T-cell (primary cell): Measurements from ENCODE around the gene DHX30. TPM values are rescaled to one million over a fixed set of nuclear protein-coding genes. Genes with fewer than 3 reads are reported as not detected.

Source experiments
- ATAC-seq, 4 experiments: fragments of 200-7000 bp in 3 of 4; fragments of 150-1000 bp in 1 of 4; cut with Tn5 transposase; replicated peaks in 1 of 4; 1 replicate in 3 of 4; 2 replicates in 1 of 4; pipeline ENCODE4 v1.10.0; 2021; ENCODE audit warnings: moderate library complexity in 3 of 4, mild to moderate bottlenecking in 2 of 4, moderate number of reproducible peaks in 1 of 4
- CTCF ChIA-PET, 2 donors: fragments of 300-600 bp; sonication (Branson Sonifier 250); formaldehyde crosslinking; loops; one replicate each; lab custom pipeline; 2022; ENCODE audit warnings: antibody characterized with exemption in 2 of 2; lab: Charles Lee
- POLR2A ChIA-PET, 2 donors: fragments of 300-600 bp; sonication (Branson Sonifier 250); formaldehyde crosslinking; loops; one replicate each; lab custom pipeline; 2022; ENCODE audit warnings: antibody characterized with exemption in 2 of 2; lab: Charles Lee
- DNase-seq, 35 experiments: peaks; one replicate each; pipeline versions ENCODE4 v3.0.0 to v3.0.0-alpha.2; 2013 to 2023
- H3K27ac ChIP-seq: one replicate; pipeline ENCODE4 v1.5.1; 2013; ENCODE audit warnings: low read length
- H3K27me3 ChIP-seq, 2 experiments: replicated peaks in 1 of 2; 1 replicate in 1 of 2; 2 replicates in 1 of 2; pipeline versions ENCODE4 v1.6.1 to v1.7.0; 2013; ENCODE audit warnings: low read length in 1 of 2, mixed read lengths in 1 of 2; ENCODE audit not compliant: control insufficient read depth in 2 of 2, insufficient read depth in 2 of 2; ENCODE audit errors: extremely low read depth in 1 of 2
- H3K36me3 ChIP-seq, 2 donors: 1 replicate in 1 of 2; 2 replicates in 1 of 2; pipeline versions ENCODE4 v1.6.1 to v1.7.0; 2013; ENCODE audit warnings: low read length in 1 of 2; ENCODE audit not compliant: control insufficient read depth in 2 of 2, insufficient read depth in 1 of 2; ENCODE audit errors: extremely low read depth in 1 of 2
- H3K4me1 ChIP-seq, 2 experiments: 1 replicate in 1 of 2; 2 replicates in 1 of 2; pipeline versions ENCODE4 v1.6.1 to v1.7.0; 2013; ENCODE audit warnings: low read length in 2 of 2, mixed read lengths in 1 of 2; ENCODE audit not compliant: insufficient read depth in 2 of 2, control insufficient read depth in 1 of 2; ENCODE audit errors: extremely low read depth in 1 of 2
- H3K4me3 ChIP-seq, 2 donors: 1 replicate in 1 of 2; 2 replicates in 1 of 2; pipeline versions ENCODE4 v1.5.1 to v1.7.0; 2013; ENCODE audit warnings: mild to moderate bottlenecking in 2 of 2, low read length in 1 of 2, moderate library complexity in 1 of 2; ENCODE audit not compliant: control insufficient read depth in 1 of 2; ENCODE audit errors: extremely low read depth in 1 of 2
- H3K9me3 ChIP-seq: 2 replicates; pipeline ENCODE4 v1.7.0; 2013
- H3K27ac Mint-ChIP-seq, 2 donors: one replicate each; pipeline ENCODE4 v1.8.0; 2020 to 2021; ENCODE audit warnings: mild to moderate bottlenecking in 2 of 2, mixed read lengths in 2 of 2
- H3K27me3 Mint-ChIP-seq, 2 donors: one replicate each; pipeline ENCODE4 v1.8.0; 2021 to 2022; ENCODE audit warnings: mixed read lengths in 2 of 2
- H3K36me3 Mint-ChIP-seq: one replicate; pipeline ENCODE4 v1.8.0; 2021; ENCODE audit warnings: mixed read lengths
- H3K4me1 Mint-ChIP-seq, 3 donors: one replicate each; pipeline ENCODE4 v1.8.0; 2020 to 2022; ENCODE audit warnings: mixed read lengths in 3 of 3, mild to moderate bottlenecking in 1 of 3
- H3K4me3 Mint-ChIP-seq, 3 donors: one replicate each; pipeline ENCODE4 v1.8.0; 2020 to 2022; ENCODE audit warnings: mild to moderate bottlenecking in 3 of 3, mixed read lengths in 3 of 3, moderate library complexity in 3 of 3
- H3K9me3 Mint-ChIP-seq, 3 donors: one replicate each; pipeline ENCODE4 v1.8.0; 2020 to 2022; ENCODE audit warnings: mixed read lengths in 3 of 3
- WGBS: methylation state at CpG from one replicate; pipeline ENCODE4 v1.1.5; 2013; ENCODE audit warnings: missing lambda C conversion rate; ENCODE audit not compliant: insufficient coverage; 5-methylcytosine and 5-hydroxymethylcytosine counted together
- total RNA-seq, 35 experiments: library from RNA in 6 of 35; stranded (reverse) in 6 of 35; fragments of 120-200 nt in 1 of 35; gene quantifications; one replicate each; pipeline versions ENCODE4 v1.2.1 to v1.2.4 and lab custom pipeline; 2013 to 2026

Gene DHX30
- total RNA-seq, 5 donors from 2014 or later (not counting 1 experiment from before 2014, with no cell fraction given), result 69.3 to 101 (median 97.5) TPM

DNA sequence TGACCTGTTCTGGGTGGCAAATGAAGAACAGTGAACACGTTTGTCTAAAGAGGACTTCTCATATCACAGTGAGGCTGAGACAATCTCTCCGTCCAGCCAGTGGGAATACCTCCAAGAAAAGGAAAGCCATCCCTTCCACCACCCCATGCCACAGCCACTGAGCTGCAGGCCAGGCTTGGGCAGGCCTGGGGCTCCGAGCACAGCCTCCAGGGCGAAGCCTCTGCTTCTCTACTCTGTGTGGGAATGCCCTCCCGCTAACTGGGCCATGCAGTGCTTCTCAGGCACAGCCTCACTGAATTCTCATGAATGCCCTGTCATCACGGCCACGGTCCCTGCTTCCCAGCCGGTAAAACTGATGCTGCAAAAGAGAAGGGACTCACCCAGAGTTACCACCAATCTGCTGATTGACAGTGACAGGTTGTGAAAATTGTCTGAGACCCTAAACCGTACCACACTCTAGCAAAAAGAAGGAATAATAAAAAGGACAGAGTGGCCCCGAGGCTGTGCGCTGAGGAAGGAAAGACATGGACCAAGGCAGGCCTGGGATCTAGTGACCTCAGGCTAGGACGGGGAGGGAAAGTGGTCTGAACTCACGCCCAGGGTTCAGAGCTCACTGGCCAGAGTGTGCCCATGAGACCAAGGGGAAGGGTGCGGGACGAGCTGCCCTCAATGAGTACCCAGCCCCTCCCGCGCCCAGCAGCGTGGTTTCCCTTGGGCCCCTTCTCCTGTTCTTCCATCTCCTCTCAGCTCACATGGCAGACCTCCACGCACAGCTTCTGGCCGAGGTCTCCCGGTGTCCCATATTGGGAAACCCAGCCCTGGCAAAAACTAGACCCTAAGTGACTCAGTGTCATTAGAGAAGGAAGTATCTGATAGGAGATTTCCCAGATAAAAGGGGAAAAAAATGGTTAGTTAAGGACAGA is 52.8 kb downstream of the DHX30 start:
- peaks cover 8 to 44% of the 10 kb centered on the region in 2 donors for H3K36me3 ChIP-seq
- no peak overlapping the region for H3K4me3 ChIP-seq
- Mint-ChIP-seq H3K27ac (no peak overlapping the region), H3K36me3 (peaks cover 13% of the 10 kb centered on the region), H3K4me1 (no peaks in the 10 kb centered on the region), H3K9me3 (no peaks in the 10 kb centered on the region), H3K4me3 (no peak overlapping the region), H3K27me3 (no peaks in the 10 kb centered on the region)
- no peak overlapping the region for H3K27ac ChIP-seq
- H3K4me1 ChIP-seq, result no peaks in the 10 kb centered on the region
- ChIA-PET POLR2A (no interaction called here), CTCF (no interaction called here)
- no peaks in the 10 kb centered on the region for H3K9me3 ChIP-seq
- DNase-seq (no peak), ATAC-seq (no peak)
- H3K27me3 ChIP-seq, result no peaks in the 10 kb centered on the region
- 96% methylated on average over 14 of the region's 21 CpGs for WGBS

- no peak overlapping the region for H3K27ac Mint-ChIP-seq
- no peaks in the 10 kb centered on the region for H3K9me3 ChIP-seq
- no peak overlapping the region for H3K4me3 Mint-ChIP-seq
- no peak for ATAC-seq
- peaks cover 3 to 39% of the 10 kb centered on the region in 2 donors for H3K36me3 ChIP-seq
- no peak overlapping the region for H3K27ac ChIP-seq
- H3K9me3 Mint-ChIP-seq, result no peaks in the 10 kb centered on the region
- CTCF ChIA-PET, result interaction anchor here in 1 of 2 donors (0.7 kb wide), 1 partner anchor 332 kb away, joined by 3 read pairs; no protein-coding TSS in a partner anchor
- H3K4me1 ChIP-seq, result no peaks in the 10 kb centered on the region
- H3K27me3 Mint-ChIP-seq, result no peaks in the 10 kb centered on the region
- DNase-seq, result no peak
- WGBS, result 98% methylated on average over 11 of the region's 11 CpGs
- no peak overlapping the region for H3K4me3 ChIP-seq
- POLR2A ChIA-PET, result no interaction called here
- H3K4me1 Mint-ChIP-seq, result no peaks in the 10 kb centered on the region
- peaks cover 13% of the 10 kb centered on the region for H3K36me3 Mint-ChIP-seq
- no peaks in the 10 kb centered on the region for H3K27me3 ChIP-seq
Measured at GRCh38 chr3:47856669-47857068, 53.7 kb downstream of the DHX30 start.

GRCh38 chr3:47857151-47857550 is 54.2 kb downstream of the DHX30 start:
- ChIA-PET POLR2A (no interaction called here), CTCF (no interaction called here)
- H3K36me3 Mint-ChIP-seq, result peaks cover 13% of the 10 kb centered on the region
- ATAC-seq (no peak), DNase-seq (no peak)
- no peaks in the 10 kb centered on the region for H3K9me3 ChIP-seq
- 87% methylated on average over 1 of the region's 2 CpGs for WGBS
- no peaks in the 10 kb centered on the region for H3K27me3 ChIP-seq
- no peak overlapping the region for H3K27ac ChIP-seq
- no peaks in the 10 kb centered on the region for H3K4me1 ChIP-seq
- H3K4me3 Mint-ChIP-seq, result no peak overlapping the region
- no peaks in the 10 kb centered on the region for H3K27me3 Mint-ChIP-seq
- no peak overlapping the region for H3K4me3 ChIP-seq
- peaks cover 3 to 37% of the 10 kb centered on the region in 2 donors for H3K36me3 ChIP-seq
- no peaks in the 10 kb centered on the region for H3K4me1 Mint-ChIP-seq
- H3K27ac Mint-ChIP-seq, result no peak overlapping the region
- H3K9me3 Mint-ChIP-seq, result no peaks in the 10 kb centered on the region

DNA sequence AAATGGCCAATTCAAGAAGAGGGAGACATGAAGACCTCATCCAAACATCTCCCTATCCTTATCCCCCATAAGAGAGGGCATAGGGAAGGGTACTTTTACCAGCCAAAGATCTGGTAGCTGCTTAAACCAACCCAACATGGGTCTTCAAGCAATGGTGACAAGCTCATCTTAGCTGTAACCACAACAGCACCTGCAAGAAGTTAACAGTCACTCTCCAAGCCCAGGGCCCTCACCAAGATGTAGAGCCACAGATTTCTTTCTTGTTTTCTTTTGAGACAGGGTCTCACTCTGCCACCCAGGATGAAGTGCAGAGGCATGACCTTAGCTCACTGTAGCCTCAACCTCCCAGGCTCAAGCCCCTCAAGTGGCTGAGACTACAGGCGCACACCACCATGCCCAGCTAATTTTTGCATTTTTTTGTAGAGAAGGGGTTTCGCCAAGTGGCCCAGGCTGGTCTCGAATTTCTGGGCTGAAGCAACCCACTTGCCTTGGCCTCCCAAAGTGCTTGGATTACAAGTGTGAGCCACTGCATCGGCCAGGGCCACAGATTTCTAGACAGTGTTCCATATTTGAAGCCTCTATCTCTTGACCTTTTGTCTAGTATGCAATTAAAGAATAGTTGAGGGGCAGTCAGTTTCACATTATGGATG is 57.1 kb downstream of the DHX30 start:
- ChIA-PET CTCF (no interaction called here), POLR2A (interaction anchor here (0.6 kb wide), 2 partner anchors 16 to 947 kb away, joined by 5 read pairs; no protein-coding TSS in a partner anchor)
- H3K27ac ChIP-seq, result no peak overlapping the region
- Mint-ChIP-seq H3K27me3 (no peaks in the 10 kb centered on the region), H3K9me3 (no peaks in the 10 kb centered on the region), H3K36me3 (peaks cover 13% of the 10 kb centered on the region), H3K27ac (no peak overlapping the region), H3K4me1 (no peaks in the 10 kb centered on the region), H3K4me3 (no peak overlapping the region)
- ATAC-seq, result no peak
- no peak overlapping the region for H3K4me3 ChIP-seq
- H3K4me1 ChIP-seq, result no peaks in the 10 kb centered on the region
- DNase-seq, result no peak
- H3K9me3 ChIP-seq, result no peaks in the 10 kb centered on the region
- H3K36me3 ChIP-seq, result peaks cover 3 to 27% of the 10 kb centered on the region in 2 donors
- no peaks in the 10 kb centered on the region for H3K27me3 ChIP-seq
- 96% methylated on average over 4 of the region's 4 CpGs for WGBS

- H3K36me3 ChIP-seq, result peaks cover 5 to 31% of the 10 kb centered on the region in 2 donors
- no peaks in the 10 kb centered on the region for H3K27me3 ChIP-seq
- WGBS, result 99% methylated on average over 10 of the region's 12 CpGs
- H3K9me3 ChIP-seq, result no peaks in the 10 kb centered on the region
- H3K4me3 ChIP-seq, result no peak overlapping the region
- H3K4me1 Mint-ChIP-seq, result no peaks in the 10 kb centered on the region
- ChIA-PET POLR2A (no interaction called here), CTCF (no interaction called here)
- no peak for DNase-seq
- ATAC-seq, result no peak
- no peak overlapping the region for H3K27ac Mint-ChIP-seq
- no peaks in the 10 kb centered on the region for H3K4me1 ChIP-seq
- no peaks in the 10 kb centered on the region for H3K9me3 Mint-ChIP-seq
- no peaks in the 10 kb centered on the region for H3K27me3 Mint-ChIP-seq
- no peak overlapping the region for H3K27ac ChIP-seq
- H3K4me3 Mint-ChIP-seq, result no peak overlapping the region
- peaks cover 29% of the 10 kb centered on the region for H3K36me3 Mint-ChIP-seq
Measured at GRCh38 chr3:47863391-47864128, 60.6 kb downstream of the DHX30 start.

GRCh38 chr3:47865192-47865591 is 62.3 kb downstream of the DHX30 start:
- H3K27me3 Mint-ChIP-seq, result no peaks in the 10 kb centered on the region
- H3K4me3 Mint-ChIP-seq, result no peak overlapping the region
- H3K27ac ChIP-seq, result no peak overlapping the region
- H3K9me3 ChIP-seq, result no peaks in the 10 kb centered on the region
- DNase-seq (no peak), ATAC-seq (no peak)
- H3K4me3 ChIP-seq, result no peak overlapping the region
- CTCF ChIA-PET, result no interaction called here
- WGBS, result 88% methylated on average over 1 of the region's 3 CpGs
- POLR2A ChIA-PET, result interaction anchor here in 1 of 2 donors (0.5 kb wide), 1 partner anchor 186 kb away, joined by 6 read pairs; no protein-coding TSS in a partner anchor
- no peaks in the 10 kb centered on the region for H3K27me3 ChIP-seq
- H3K36me3 ChIP-seq, result peaks cover 8 to 43% of the 10 kb centered on the region in 2 donors
- H3K4me1 ChIP-seq, result no peaks in the 10 kb centered on the region
- H3K27ac Mint-ChIP-seq, result no peak overlapping the region
- H3K4me1 Mint-ChIP-seq, result no peaks in the 10 kb centered on the region
- peaks cover 42% of the 10 kb centered on the region for H3K36me3 Mint-ChIP-seq
- no peaks in the 10 kb centered on the region for H3K9me3 Mint-ChIP-seq
